ENCODE results near the gene PRND. TPM values are rescaled to one million over a fixed set of nuclear protein-coding genes. Genes with fewer than 3 reads are reported as not detected.

PRND gene
- total RNA-seq, 1 experiment from 2014 or later = not detected

DNA sequence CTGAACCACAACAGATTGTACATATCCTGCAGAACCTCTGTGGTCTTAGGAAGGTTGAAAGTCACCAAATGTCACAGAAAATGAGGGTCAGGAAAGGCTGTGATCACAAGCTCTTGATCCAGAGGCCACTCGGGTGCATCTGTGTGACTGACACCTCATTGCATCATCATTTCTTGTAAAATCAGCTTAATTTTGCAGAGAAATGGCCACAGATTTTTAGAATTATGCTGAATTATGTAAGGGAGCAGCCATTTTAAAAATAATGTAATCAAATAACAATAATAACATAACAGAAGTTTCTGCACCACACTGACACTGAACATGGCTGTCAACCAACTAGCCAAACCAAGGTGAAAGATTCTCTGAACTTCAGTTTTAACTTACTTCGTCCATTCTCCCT is 32.5 kb upstream of the PRND start:
- Mint-ChIP-seq H3K27me3 (ENCODE audit: insufficient read depth, unreplicated experiment) (no peaks in the 10 kb centered on the region), H3K9me3 (ENCODE audit: unreplicated experiment) (no peaks in the 10 kb centered on the region), H3K27ac (ENCODE audit: low read depth, unreplicated experiment) (peak overlapping the region; percentile 64), H3K36me3 (ENCODE audit: insufficient read depth, unreplicated experiment) (peaks cover 21% of the 10 kb centered on the region), H3K4me3 (ENCODE audit: unreplicated experiment) (peak overlapping the region; percentile 82), H3K4me1 (ENCODE audit: insufficient read depth, unreplicated experiment) (peaks cover 54% of the 10 kb centered on the region)
- TF ChIP-seq CTCF (IDR thresholded peaks at IDR 0.05; ENCODE audit: unreplicated experiment) = no peak
- intact Hi-C loops (cut with micrococcal nuclease) = loop anchor here (2.0 kb wide), 1 partner anchor 76 kb away; no protein-coding TSS in a partner anchor
- POLR2A ChIA-PET = interaction anchor here (0.5 to 2.0 kb wide), 8 partner anchors 19 to 718 kb away, joined by 3 to 14 read pairs (median 4); no protein-coding TSS in a partner anchor
- CTCF ChIA-PET = interaction anchor here (0.6 to 1.4 kb wide), 5 partner anchors 9 to 37 kb away, joined by 3 to 5 read pairs (median 4); no protein-coding TSS in a partner anchor
- no TSS peak for BruUV-seq (replicated peaks)
- DNase-seq (ENCODE audit: unreplicated experiment) = no peak

GRCh38 chr20:4691753-4692152 is 30.0 kb upstream of the PRND start:
- H3K9me3 Mint-ChIP-seq (ENCODE audit: unreplicated experiment) = no peaks in the 10 kb centered on the region
- BruUV-seq (replicated peaks) = no TSS peak
- CTCF ChIA-PET = interaction anchor here (0.6 to 2.3 kb wide), 4 partner anchors 29 to 86 kb away, joined by 3 to 9 read pairs (median 6); no protein-coding TSS in a partner anchor
- POLR2A ChIA-PET = interaction anchor here (0.6 to 0.8 kb wide), 3 partner anchors 18 to 970 kb away, joined by 3 to 4 read pairs (median 4); no protein-coding TSS in a partner anchor
- H3K4me3 Mint-ChIP-seq (ENCODE audit: unreplicated experiment) = no peak overlapping the region
- H3K27ac Mint-ChIP-seq (ENCODE audit: low read depth, unreplicated experiment) = no peak overlapping the region
- TF ChIP-seq CTCF (IDR thresholded peaks at IDR 0.05; ENCODE audit: unreplicated experiment) = no peak
- H3K4me1 Mint-ChIP-seq (ENCODE audit: insufficient read depth, unreplicated experiment) = peaks cover 55% of the 10 kb centered on the region
- intact Hi-C loops (cut with micrococcal nuclease) = no loop called here
- H3K36me3 Mint-ChIP-seq (ENCODE audit: insufficient read depth, unreplicated experiment) = peaks cover 39% of the 10 kb centered on the region
- H3K27me3 Mint-ChIP-seq (ENCODE audit: insufficient read depth, unreplicated experiment) = no peaks in the 10 kb centered on the region
- no peak for DNase-seq (ENCODE audit: unreplicated experiment)

DNA sequence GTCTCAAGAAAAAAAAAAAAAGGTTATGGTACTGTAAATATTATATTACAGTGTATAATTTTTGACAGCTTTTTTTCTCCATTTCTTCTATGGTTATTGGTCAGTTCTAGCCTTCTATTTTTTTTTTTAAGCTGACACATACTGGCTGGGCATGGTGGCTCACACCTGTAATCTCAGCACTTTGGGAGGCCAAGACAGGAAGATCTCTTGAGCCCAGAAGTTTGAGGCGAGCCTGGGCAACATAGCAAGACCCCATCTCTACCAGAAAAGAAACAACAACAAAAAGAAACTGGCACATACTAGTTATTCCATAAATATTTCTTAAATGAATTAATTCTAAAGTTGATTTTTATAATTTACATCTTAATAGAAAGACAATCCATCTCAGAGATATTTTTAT is 27.6 kb upstream of the PRND start:
- no TSS peak for BruUV-seq (replicated peaks)
- ChIA-PET POLR2A (interaction anchor here (0.8 to 2.1 kb wide), 4 partner anchors 19 to 80 kb away, joined by 3 to 6 read pairs (median 5); no protein-coding TSS in a partner anchor), CTCF (interaction anchor here (0.6 to 1.7 kb wide), 5 partner anchors 26 to 406 kb away, joined by 3 to 8 read pairs (median 3); no protein-coding TSS in a partner anchor)
- TF ChIP-seq CTCF (IDR thresholded peaks at IDR 0.05; ENCODE audit: unreplicated experiment) = no peak
- intact Hi-C loops (cut with micrococcal nuclease) = no loop called here
- Mint-ChIP-seq H3K4me3 (ENCODE audit: unreplicated experiment) (no peak overlapping the region), H3K27ac (ENCODE audit: low read depth, unreplicated experiment) (no peak overlapping the region), H3K27me3 (ENCODE audit: insufficient read depth, unreplicated experiment) (no peaks in the 10 kb centered on the region), H3K9me3 (ENCODE audit: unreplicated experiment) (no peaks in the 10 kb centered on the region), H3K4me1 (ENCODE audit: insufficient read depth, unreplicated experiment) (peaks cover 50% of the 10 kb centered on the region), H3K36me3 (ENCODE audit: insufficient read depth, unreplicated experiment) (peaks cover 56% of the 10 kb centered on the region)
- no peak for DNase-seq (ENCODE audit: unreplicated experiment)

DNA sequence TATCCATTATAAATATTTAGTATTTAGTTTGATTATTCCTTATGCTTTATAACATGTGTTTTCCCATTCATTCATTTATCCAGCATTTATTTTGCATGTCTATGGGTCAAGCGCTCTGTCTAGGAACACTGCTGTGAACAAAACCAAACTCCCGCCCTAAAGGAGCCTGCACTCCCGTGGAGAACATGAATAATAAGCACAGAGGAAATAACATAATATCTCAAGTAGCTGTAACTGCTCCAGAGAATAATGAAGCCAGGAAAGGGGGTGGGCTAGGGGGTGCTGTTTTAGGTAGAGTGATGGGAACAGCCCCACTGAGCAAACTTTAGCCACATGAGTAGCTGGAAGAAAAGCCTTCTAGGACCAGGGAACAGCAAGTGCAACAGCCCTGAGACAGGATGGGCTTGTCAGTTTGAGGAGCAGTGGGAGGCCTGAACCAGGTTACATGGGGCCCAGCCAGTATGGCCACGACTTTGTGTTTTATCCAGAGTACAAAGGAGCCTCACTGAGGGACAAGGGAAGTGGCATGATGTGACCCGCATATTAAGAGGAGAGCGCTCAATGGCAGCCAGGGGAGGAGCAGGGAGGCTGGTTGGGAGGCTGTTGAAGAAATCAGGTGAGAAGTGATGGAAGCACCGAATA is 24.4 kb upstream of the PRND start:
- H3K4me3 Mint-ChIP-seq (ENCODE audit: unreplicated experiment) = no peak overlapping the region
- peaks cover 27% of the 10 kb centered on the region for H3K4me1 Mint-ChIP-seq (ENCODE audit: insufficient read depth, unreplicated experiment)
- no peaks in the 10 kb centered on the region for H3K9me3 Mint-ChIP-seq (ENCODE audit: unreplicated experiment)
- BruUV-seq (replicated peaks) = no TSS peak
- ChIA-PET POLR2A (interaction anchor here (0.6 to 1.6 kb wide), 7 partner anchors 12 to 690 kb away, joined by 3 to 4 read pairs (median 3); no protein-coding TSS in a partner anchor), CTCF (interaction anchor here (1.2 to 2.8 kb wide), 5 partner anchors 8 to 89 kb away, joined by 3 to 10 read pairs (median 4); no protein-coding TSS in a partner anchor)
- no peak for DNase-seq (ENCODE audit: unreplicated experiment)
- H3K27me3 Mint-ChIP-seq (ENCODE audit: insufficient read depth, unreplicated experiment) = no peaks in the 10 kb centered on the region
- no peak for TF ChIP-seq CTCF (IDR thresholded peaks at IDR 0.05; ENCODE audit: unreplicated experiment)
- intact Hi-C loops (cut with micrococcal nuclease) = no loop called here
- peak overlapping the region; percentile 13 for H3K27ac Mint-ChIP-seq (ENCODE audit: low read depth, unreplicated experiment)
- H3K36me3 Mint-ChIP-seq (ENCODE audit: insufficient read depth, unreplicated experiment) = peaks cover 67% of the 10 kb centered on the region
